ENCODE data around the gene EYS. TPM values are rescaled to one million over a fixed set of nuclear protein-coding genes. Genes with fewer than 3 reads are reported as not detected.

EYS gene
- total and polyA plus RNA-seq, 2 of the 13 experiments (the other 11 are each of a cell fraction or from before 2014, with no cell fraction given): 0.04 to 0.07 TPM

DNA sequence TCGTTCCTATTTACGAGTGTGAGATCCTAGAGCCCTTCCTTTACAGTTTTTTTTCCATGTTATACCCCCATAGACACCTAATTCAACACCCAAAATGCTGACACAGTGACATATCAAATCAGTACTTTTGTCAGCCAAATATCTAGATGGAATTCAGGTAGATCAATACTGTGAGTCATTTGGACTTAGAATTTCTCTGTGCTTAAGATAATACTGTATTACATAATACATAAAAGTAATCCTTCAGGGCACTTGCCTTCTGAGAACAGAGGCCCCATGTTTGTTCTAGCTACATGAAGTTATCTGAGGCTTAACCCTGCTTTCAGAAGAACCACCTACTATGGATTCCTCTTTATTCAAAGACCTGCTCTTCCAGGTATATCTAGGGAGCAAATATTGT, 1448.3 kb downstream of the EYS start (continued):
- TF ChIP-seq MATR3 (CRISPR knock-in tag; IDR thresholded peaks at IDR 0.05): no peak
- no peak for TF ChIP-seq FOXP1 (IDR thresholded peaks at IDR 0.05)
- peak; percentile 35; the same call in 1 of the 2 replicates for TF ChIP-seq FOXP1 (CRISPR knock-in tag; IDR thresholded peaks at IDR 0.05)
- TF ChIP-seq ZC3H13 (CRISPR knock-in tag; IDR thresholded peaks at IDR 0.05): no peak
- TF ChIP-seq ZSCAN22 (CRISPR knock-in tag; IDR thresholded peaks at IDR 0.05): no peak
- TF ChIP-seq ZKSCAN5 (CRISPR knock-in tag; IDR thresholded peaks at IDR 0.05): no peak
- no peak for TF ChIP-seq ZNF430 (CRISPR knock-in tag; IDR thresholded peaks at IDR 0.05)
- peak; percentile 42; the same call in 1 of the 2 replicates for TF ChIP-seq NFIC (IDR thresholded peaks at IDR 0.05; ENCODE audit: low read length)
- TF ChIP-seq, protein P1, sequence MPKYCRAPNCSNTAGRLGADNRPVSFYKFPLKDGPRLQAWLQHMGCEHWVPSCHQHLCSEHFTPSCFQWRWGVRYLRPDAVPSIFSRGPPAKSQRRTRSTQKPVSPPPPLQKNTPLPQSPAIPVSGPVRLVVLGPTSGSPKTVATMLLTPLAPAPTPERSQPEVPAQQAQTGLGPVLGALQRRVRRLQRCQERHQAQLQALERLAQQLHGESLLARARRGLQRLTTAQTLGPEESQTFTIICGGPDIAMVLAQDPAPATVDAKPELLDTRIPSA (CRISPR knock-in tag; IDR thresholded peaks at IDR 0.05; ENCODE audit: borderline replicate concordance): no peak
- TF ChIP-seq PRMT3 (CRISPR knock-in tag; IDR thresholded peaks at IDR 0.05; ENCODE audit: borderline replicate concordance, low read depth): no peak
- no peak for TF ChIP-seq ZNF234 (CRISPR knock-in tag; conservative IDR thresholded peaks at IDR 0.05)
- no peak for TF ChIP-seq ZSCAN12 (CRISPR knock-in tag; IDR thresholded peaks at IDR 0.05)
- no peak for TF ChIP-seq MED13 (CRISPR knock-in tag; IDR thresholded peaks at IDR 0.05)
- TF ChIP-seq MTA3 (CRISPR knock-in tag; IDR thresholded peaks at IDR 0.05): no peak
- TF ChIP-seq ZNF441 (CRISPR knock-in tag; IDR thresholded peaks at IDR 0.05; ENCODE audit: borderline replicate concordance): no peak
- no peak for TF ChIP-seq TCF7L2 (IDR thresholded peaks at IDR 0.05; ENCODE audit: low read depth, low read length)
- no peak for TF ChIP-seq ZNF556 (CRISPR knock-in tag; IDR thresholded peaks at IDR 0.05; ENCODE audit: borderline replicate concordance)
- TF ChIP-seq XRCC5 (optimal IDR thresholded peaks at IDR 0.05; ENCODE audit: low read length): no peak
- no peak for TF ChIP-seq ZMYM2 (CRISPR knock-in tag; IDR thresholded peaks at IDR 0.05)
- no peak for TF ChIP-seq JUND (CRISPR knock-in tag; IDR thresholded peaks at IDR 0.05)
- no peak for TF ChIP-seq ZNF572 (CRISPR knock-in tag; IDR thresholded peaks at IDR 0.05)
- TF ChIP-seq ZNF331 (CRISPR knock-in tag; IDR thresholded peaks at IDR 0.05): no peak
- TF ChIP-seq CREB1 (IDR thresholded peaks at IDR 0.05): no peak
- no peak for TF ChIP-seq CREB1 (CRISPR knock-in tag; IDR thresholded peaks at IDR 0.05)
- TF ChIP-seq HBP1 (CRISPR knock-in tag; IDR thresholded peaks at IDR 0.05; ENCODE audit: low read depth): no peak
- TF ChIP-seq ZNF768 (CRISPR knock-in tag; IDR thresholded peaks at IDR 0.05): no peak
- TF ChIP-seq ZNF597 (CRISPR knock-in tag; IDR thresholded peaks at IDR 0.05): no peak
- TF ChIP-seq, protein P2, sequence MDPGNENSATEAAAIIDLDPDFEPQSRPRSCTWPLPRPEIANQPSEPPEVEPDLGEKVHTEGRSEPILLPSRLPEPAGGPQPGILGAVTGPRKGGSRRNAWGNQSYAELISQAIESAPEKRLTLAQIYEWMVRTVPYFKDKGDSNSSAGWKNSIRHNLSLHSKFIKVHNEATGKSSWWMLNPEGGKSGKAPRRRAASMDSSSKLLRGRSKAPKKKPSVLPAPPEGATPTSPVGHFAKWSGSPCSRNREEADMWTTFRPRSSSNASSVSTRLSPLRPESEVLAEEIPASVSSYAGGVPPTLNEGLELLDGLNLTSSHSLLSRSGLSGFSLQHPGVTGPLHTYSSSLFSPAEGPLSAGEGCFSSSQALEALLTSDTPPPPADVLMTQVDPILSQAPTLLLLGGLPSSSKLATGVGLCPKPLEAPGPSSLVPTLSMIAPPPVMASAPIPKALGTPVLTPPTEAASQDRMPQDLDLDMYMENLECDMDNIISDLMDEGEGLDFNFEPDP (CRISPR knock-in tag; conservative IDR thresholded peaks at IDR 0.05): no peak
- TF ChIP-seq, protein P3, sequence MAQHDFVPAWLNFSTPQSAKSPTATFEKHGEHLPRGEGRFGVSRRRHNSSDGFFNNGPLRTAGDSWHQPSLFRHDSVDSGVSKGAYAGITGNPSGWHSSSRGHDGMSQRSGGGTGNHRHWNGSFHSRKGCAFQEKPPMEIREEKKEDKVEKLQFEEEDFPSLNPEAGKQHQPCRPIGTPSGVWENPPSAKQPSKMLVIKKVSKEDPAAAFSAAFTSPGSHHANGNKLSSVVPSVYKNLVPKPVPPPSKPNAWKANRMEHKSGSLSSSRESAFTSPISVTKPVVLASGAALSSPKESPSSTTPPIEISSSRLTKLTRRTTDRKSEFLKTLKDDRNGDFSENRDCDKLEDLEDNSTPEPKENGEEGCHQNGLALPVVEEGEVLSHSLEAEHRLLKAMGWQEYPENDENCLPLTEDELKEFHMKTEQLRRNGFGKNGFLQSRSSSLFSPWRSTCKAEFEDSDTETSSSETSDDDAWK (CRISPR knock-in tag; IDR thresholded peaks at IDR 0.05): no peak
- no peak for TF ChIP-seq HNRNPH1 (optimal IDR thresholded peaks at IDR 0.05; ENCODE audit: low read depth, low read length)

Measured in HepG2 (cell line).